GM23248 (cell line): ENCODE results near the gene EDIL3.

ENCODE experiments used
- EZH2 ChIP-seq: fragments of 200-600 bp; sonication (generic); IDR thresholded peaks from 2 replicates; pipeline ENCODE4 v1.6.1; 2018; ENCODE audit warnings: antibody characterized with exemption, mild to moderate bottlenecking; ENCODE audit not compliant: insufficient read depth, poor library complexity, severe bottlenecking
- EZH2phosphoT487 ChIP-seq: fragments of 200-600 bp; sonication (generic); IDR thresholded peaks from 2 replicates; pipeline ENCODE4 v1.6.1; 2018; ENCODE audit warnings: antibody characterized with exemption, moderate library complexity, mild to moderate bottlenecking, low read depth; ENCODE audit not compliant: insufficient read depth

GRCh38 chr5:84115727-84116126 lies 269.0 kb downstream of the EDIL3 start:
- TF ChIP-seq EZH2 (no peak), EZH2phosphoT487 (no peak)
